Measurements from ENCODE around the gene GGCT.
"Not testable (repeated sequence)": the region's sequence is repeated elsewhere in the genome, so short reads cannot be mapped to it uniquely, and the experiment has no call there.

Gene GGCT, protein sequence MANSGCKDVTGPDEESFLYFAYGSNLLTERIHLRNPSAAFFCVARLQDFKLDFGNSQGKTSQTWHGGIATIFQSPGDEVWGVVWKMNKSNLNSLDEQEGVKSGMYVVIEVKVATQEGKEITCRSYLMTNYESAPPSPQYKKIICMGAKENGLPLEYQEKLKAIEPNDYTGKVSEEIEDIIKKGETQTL

DNA sequence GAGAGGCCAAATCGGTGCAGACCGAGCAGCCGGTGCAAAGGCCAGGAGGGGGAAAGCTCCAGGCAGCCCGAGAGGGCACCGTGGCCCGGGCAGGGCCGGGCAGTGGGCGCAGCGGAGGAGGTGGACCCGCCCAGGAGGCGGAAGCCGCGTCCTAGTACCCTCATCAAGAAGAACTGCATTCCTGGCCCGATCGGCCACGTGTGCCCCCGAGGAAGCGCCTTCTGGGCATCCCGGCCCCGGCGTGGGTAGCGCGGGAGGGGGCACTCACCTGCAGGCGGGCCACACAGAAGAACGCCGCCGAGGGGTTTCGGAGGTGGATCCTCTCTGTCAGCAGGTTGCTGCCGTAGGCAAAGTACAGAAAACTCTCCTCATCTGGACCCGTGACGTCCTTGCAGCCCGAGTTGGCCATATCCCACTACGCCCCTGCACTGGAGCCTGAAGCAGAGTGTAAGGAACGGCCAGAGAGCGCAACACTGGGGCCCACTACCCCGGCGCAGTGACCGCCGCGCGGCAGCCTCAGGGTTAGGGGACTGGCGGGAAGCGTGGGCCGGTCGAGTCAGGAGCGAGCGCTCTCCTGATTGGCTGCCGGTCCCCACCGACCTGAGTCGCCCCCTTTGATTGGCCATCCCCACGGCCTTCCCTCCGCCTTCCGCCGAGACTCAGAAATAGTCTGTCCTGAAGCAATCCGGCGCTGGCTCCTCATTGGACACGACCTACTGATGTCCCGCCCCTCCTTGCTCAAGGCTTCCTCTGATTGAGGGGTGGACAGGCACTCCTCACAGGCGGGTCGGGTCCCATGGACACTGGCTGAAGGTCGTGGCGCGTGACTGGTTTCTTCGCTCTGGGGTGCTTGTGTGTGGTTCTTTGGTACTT is at the start of gene GGCT:
Gene GGCT, minus strand, starts transcription at position 529 of the 873 bp plus-strand sequence. Its CDS starts 120 bp downstream, at position 409.
- DNase-seq = peak; percentile 97

DNA sequence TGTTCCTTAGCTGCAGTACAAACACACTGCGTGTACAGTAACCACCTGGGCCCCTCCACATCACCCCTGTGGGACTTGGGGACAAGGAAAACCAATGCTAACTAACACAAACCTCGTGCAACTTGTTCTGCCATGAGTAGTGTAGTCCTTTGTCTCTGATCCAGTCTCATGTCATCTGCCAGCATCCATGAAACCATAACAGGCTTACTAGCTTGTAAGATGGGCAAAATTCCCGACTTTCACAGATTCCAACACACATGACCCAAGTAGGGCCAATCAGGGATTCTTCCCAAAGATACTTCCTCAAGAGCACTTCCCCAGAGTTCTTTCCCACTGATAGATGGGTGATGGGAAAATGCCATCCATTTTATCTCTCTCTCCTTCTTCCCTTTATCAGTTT is 48.9 kb upstream of the GGCT start:
- no peak for DNase-seq

DNA sequence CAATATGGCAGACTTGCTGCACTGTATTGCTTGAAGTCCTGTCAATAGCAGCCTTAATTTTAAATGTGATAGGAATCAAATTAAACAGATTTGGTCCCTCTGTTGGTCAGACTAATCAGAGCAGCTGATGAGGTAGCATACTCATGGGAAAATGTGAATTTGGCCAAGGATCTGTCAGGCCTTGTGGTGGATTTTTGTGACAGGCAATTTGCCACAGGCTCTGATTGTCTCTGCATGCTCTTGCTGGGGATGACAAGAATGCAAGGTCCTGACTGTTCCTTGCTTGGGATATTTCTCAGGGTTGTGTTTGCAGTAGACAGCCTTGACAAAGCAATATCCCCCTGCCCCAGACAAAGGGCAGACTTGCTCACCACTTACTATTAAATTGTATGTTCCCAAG is 48.5 kb upstream of the GGCT start:
- DNase-seq = no peak

DNA sequence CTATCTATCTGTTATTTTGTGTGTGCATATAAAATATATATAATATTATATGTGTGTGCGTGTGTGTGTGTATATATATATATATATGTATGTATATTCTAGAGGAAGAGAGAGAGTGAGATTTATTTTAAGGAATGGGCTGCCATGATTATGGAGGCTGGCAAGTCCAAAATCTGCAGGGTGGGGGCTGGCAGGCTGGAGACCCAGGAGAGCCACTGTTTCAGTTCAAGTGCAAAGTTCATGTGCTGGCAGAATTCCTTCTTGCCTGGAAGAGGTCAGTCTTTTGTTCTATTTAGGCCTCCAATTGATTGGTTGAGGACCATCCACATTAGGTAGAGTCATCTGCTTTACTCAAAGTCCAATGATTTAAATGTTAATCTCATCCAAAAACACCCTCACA is 47.7 kb upstream of the GGCT start:
- no peak for DNase-seq

DNA sequence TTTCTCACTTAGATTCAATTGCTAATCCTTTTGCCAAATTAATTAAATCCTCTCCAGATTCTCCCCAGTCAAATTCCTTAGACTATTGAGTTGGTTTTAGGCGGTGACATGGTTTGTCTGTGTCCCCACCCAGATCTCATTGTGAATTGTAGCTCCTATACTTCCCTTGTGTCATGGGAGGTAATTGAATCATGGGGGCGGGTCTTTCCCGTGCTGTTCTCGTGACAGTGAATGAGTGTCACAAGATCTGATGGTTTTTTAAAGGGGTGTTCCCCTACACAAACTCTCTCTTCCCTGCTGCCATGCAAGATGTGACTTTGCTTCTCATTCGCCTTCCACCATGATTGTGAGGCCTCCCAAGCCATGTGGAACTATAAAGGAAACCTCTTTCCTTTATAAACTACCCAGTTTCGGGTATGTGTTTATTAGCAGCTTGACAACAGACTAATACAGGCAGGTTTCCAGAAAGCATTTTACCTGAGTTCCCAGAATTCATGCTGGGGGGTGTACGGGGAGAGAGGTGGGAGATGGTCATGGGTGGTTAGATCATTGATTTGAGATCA is 45.4 kb upstream of the GGCT start:
- DNase-seq = no peak

DNA sequence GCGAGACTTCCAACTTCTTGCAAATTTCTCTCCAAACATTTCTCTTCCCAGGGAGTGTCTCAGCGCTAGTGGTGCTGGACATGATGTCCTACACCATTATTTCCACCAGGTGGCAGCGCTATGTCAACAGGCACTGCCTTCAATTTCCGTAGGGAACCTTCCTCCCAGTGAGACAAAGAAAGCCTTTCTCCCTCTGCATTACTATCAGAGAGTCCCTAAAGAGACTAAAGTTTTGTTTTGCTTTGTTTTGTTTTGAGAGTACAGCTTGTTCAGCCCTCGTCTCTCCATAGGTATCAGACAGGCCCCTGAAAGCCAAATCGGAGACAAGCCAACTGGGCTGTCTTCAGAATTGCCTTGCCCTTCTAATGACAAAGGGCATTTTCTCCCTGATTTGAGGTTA is 44.2 kb upstream of the GGCT start:
- DNase-seq = peak; percentile 38

DNA sequence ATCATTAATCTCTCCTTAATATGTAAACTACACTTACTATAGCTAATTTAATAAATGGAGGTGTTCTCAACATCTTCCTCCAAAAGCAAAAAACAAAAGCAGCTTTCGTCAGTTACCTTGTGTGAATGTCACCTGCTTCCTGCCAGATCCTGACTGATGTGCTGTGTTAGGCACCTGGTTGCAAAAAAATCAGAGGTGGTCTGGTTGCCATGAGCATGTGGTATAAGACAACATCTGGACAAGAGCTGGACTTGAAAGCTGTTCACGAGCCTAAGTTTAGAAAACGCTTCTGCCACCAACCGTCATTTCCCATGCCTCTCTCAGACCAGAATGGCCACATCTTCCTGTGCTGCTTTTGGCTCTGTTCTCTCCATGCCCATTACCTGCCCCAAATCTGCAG is 42.0 kb upstream of the GGCT start:
- no peak for DNase-seq

GRCh38 chr7:30545791-30546555 is 41.3 kb upstream of the GGCT start:
- no peak for DNase-seq

DNA sequence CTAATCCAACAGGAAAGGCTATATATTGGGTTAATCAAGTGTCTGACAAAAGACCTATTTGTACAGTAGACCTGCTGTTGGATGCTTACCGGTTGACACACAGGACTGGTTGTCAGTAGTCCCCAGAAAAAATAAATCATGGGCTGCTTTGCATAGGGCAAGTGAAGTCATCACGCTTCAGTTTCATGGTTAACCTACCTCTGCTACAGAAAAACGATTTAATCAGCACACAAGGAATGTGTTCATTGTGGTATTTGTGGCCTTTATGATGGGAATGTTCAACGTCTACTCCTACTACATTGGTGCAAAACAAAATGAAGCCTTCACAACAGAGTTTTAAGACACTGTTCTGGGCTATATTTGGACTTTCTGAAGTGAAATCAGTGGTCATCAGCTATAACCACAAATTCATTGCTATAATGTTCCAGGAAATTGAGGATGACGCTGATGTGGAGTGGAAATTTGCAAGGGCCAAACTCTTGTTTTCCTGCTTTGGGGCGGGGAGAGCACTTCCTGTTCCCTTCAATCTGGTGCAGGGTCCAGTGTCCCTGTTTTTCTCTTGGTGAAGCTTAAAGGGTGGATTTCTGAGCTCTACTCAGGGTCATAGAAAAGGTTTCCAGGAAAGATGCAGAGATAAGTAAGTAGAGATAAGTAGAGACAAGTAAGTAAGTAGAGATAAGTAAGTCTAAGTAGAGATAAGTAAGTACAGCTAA is 39.3 kb upstream of the GGCT start:
- DNase-seq = no peak

- not testable (repeated sequence) for DNase-seq
These were observed 38.5 kb upstream of the GGCT start for GRCh38 chr7:30543115-30543514.

DNA sequence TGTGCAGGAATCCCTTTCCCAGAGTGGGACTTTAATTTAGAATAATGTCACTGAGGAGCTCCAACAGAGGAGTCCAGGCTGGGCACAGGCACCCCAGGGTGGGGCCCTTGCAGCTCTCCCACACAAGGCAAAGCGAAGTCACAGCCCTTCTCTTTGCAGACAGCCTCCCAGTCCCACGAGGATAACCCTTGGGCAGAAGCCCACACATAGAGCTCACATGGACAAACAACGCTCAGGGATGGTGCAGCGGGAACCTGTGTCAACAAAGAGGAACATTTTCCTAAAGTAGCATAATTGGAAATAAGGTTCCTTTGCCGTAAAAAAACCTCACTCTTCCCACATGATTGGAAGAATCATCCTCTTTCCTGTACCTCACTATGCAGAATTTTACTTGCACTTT is 29.3 kb upstream of the GGCT start:
- DNase-seq = no peak

DNA sequence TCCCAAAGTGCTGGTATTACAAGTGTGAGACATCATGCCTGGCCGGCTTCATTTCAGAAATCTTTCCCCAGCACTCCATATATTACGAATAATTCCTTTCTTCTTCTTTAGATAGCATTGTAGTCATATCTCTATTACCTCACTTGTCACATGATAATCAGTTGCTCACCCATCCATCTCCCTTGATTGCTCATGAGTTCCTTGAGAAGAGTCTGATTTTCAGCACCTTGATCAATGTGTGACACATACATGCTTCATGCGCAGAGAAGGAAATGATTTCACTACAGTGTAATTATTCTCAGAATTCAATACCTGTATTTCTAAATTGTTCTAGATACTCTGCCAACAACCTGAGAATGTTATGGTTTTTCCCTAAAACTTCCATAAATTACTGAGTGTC is 26.7 kb upstream of the GGCT start:
- DNase-seq = no peak

- no peak for DNase-seq
These were observed 25.7 kb upstream of the GGCT start for GRCh38 chr7:30530373-30530772.

DNA sequence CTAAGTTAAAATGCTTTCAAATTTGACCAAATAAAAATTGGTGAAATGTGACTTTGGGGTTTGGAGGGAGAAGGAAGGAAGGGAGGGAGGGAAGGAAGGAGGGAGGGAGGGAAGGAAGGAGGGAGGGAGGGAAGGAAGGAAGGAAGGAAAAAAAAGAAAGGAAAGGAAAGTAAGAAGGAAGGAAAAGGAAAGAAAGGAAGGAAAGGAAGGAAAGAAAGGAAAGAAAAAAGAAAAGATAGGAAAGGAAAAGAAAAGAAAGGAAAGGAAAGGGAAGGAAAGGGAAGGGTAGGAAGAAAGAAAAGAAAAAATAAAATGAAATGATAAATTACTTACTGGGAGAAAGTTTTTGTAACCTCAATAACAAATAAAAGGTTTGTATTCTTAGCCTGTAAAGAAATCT is 24.1 kb upstream of the GGCT start:
- no peak for DNase-seq

DNA sequence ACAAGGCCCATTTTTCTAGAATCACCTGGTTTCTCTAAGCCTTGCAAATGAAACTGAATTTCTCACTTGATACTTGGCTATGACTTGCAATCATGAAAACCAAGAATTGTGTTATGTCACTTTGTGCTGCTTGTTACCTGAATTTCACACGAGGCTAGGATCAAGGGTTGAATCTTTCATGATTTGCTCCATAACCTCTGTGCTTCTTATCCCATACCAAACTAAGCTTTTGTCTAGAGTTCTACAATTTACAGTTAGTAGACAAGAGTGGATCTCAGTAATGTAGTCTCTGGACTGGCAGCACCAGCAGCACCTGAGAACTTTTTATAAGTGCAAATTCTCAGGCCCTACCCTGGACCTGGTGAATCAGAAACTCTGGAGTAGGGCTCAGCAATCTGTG is 22.7 kb upstream of the GGCT start:
- not testable (repeated sequence) for DNase-seq

- no peak for DNase-seq
These were observed 21.5 kb upstream of the GGCT start for GRCh38 chr7:30526163-30526562.

GRCh38 chr7:30525429-30525828 is 20.8 kb upstream of the GGCT start:
- DNase-seq = no peak

DNA sequence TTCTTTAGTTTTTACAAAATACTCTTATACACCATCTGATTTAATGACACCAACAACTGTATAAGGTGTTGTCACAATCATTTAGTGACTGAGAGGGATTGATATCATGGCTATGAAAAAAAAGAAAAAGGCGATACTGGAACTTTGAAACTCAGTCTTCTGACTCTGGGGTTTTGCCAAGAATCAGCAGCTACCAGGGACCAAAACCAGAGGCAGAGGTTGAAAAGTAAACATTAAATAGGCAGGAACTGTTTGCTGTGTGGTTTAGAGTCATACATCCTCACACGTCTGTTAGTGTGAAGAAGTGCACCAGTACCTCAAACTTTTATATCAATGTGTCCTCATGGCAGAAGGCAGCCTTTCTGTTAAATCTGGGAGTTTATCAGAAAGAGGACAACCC is 19.9 kb upstream of the GGCT start:
- DNase-seq = no peak

- DNase-seq = no peak
These were observed 18.8 kb upstream of the GGCT start for GRCh38 chr7:30523466-30523865.

GRCh38 chr7:30522159-30522558 is 17.5 kb upstream of the GGCT start:
- no peak for DNase-seq

DNA sequence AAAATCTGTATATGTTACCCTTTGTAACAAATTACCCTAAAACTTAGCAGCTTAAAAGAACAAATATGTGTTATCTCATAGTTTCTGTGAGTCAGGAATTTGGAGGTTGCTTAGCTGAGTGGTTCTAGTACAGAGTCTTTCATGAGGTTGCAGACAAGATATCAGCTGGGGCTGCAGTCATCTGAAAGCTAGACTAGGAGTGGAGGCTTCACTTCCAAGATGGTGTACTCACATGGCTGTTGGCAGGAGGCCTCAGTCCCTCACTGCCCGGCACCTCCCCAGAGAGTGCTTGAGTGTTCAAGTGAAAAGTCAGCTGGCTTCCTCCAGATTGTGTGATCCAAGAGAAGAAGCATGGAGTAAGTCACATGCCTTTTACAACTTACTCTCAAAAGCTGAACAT is 16.9 kb upstream of the GGCT start:
- no peak for DNase-seq

DNA sequence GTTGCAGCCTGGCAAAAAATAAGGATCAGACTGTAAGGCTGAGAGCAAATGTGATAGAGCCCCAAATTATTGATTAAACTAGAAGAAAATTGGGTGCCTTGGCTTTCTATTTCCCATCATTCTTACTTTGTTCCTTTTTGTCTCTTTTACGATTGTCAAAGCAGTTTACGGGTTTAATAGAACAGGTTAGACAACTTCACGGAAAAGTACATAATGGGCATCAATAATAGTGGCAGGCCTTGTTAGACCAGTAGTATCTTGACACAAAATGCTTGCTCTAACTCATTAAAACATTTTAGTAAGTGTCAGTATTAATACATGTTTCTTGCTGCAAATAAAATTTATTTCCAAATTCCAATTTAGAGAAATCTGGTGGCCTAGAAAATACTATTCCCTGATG is 14.5 kb upstream of the GGCT start:
- no peak for DNase-seq

- no peak for DNase-seq
These were observed 11.1 kb upstream of the GGCT start for GRCh38 chr7:30515761-30516160.

Measured in CD4-positive, alpha-beta T cell treated with Interleukin-4 for 4 hours (primary cell).